ENCODE data around the gene PLD4.
"Not testable (repeated sequence)": the region's sequence is repeated elsewhere in the genome, so short reads cannot be mapped to it uniquely, and the experiment has no call there.

The PLD4 gene

DNA sequence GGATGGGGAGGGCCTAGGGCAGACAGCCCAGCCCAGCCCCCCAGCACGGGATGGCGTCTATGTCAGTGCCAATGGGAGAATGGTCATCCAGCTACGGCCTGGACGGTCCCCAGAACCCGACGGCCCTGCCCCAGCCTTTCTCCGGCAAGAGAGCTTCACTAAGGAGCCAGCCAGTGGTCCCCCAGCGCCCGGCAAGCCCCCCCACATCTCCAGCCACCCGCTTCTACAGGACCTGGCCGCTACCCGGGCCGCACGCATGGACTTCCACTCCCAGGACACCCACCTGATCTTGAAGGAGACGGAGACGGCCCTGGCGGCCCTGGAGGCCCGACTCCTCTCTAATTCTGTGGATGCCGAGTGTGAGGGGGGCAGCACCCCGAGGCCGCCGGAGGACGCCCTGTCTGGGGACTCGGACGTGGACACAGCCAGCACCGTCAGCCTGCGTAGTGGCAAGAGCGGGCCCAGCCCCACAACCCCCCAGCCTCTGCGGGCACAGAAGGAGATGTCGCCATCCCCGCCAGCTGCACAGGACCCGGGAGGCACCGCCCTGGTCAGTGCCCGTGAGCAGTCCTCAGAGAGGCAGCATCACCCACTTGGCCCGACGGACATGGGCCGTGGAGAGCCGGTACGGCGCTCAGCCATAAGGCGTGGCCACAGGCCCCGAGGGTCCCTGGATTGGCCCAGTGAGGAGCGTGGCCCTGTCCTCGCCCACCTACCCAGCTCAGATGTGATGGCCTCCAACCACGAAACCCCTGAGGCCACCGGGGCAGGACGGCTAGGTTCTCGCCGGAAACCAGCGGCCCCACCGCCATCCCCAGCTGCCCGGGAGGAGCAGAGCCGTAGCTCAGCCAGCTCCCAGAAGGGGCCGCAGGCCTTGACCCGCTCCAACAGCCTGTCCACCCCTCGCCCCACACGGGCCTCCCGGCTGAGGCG is 37.7 kb upstream of the PLD4 start:
- no peak for FAIRE-seq

DNA sequence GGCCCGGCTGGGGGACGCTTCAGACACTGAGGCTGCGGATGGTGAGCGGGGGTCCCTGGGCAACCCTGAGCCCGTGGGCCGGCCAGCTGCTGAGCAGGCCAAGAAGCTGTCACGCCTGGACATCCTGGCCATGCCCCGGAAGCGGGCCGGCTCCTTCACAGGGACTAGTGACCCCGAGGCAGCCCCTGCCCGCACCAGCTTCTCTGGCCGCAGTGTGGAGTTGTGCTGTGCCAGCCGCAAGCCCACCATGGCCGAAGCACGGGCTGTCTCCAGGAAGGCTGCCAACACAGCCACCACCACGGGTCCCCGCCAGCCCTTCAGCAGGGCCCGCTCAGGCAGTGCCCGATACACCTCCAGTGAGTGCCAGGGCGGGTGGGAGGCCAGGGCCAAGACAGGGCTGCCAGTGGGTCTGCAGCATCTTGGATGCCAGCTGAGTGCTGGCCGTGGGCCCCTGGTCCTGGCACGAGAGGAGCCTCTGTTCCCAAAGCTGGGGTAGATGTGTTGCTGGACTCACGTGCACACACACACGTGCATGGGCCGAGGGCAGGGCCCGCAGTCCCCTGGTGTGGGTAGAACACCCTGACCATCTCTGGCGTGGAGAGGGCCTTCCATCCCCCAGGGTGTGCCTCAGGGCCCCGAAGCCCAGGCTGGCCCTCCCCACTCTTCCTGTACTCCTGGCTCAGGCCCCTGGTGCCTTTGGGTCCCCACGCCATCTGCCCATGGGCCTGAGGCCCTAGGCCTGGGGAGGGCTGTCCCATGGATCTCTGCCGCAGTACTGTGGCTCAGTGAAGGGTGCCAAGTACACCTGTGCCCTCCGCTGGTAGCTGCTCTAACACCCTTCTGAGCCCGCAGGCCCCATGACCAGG is 36.8 kb upstream of the PLD4 start:
- FAIRE-seq: no peak

DNA sequence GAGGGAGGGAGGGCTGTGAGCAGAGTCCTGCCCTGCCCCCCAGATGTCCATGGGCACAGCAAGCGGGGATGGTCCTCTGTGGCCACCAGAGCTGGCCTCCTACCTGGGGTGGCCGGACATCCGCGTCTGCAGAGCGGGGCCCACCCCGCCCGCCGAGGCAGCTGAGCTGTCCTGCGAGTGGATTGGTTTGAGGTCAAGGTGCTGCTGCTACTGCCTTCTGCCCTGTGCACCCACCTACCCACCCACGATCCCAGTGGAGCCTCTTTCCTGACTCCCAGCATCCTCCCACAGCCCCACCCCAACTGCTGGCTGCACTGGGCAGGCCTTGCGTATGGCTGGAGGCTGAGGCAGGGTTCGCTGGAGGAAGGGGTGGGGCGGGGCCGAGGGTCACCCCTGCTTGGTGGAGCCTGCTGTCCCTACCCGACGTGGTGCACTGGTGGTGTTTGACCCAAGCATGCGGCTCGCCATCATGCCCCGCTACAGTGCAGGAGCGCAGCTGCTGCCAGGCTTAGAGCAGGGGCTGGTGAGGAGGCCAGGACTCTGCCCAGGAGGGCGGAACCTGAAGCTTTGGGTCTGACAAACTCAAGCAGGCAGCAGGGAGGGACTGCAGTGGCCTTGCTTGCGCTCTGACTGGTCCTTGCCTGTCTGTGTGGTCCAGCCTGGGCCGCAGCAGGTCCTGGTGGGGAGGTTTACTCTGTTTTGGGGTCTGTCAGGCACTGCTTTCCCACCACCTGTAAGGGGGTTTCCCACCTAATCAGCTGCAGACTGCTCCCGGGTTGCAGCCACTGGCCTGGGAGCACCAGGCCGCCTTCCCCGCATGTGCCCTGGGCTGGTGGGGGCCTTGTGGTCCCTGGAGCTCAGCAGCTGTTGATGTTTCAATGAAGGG is 35.9 kb upstream of the PLD4 start:
- no peak for FAIRE-seq

DNA sequence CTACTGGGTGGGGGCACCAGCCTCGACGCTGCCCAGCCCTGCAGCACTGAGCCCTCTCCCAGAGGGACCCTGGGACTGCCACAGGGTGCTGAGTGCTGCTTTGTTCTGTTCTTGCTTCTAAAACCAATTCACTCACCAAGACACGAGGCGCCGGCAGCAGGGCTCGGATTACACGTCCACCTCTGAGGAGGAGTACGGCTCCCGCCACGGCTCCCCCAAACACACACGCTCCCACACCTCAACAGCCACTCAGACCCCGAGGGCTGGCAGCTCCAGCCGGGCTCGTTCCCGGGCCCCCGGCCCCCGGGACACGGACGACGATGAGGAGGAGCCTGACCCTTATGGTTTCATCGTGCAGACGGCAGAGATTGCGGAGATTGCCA is 35.3 kb upstream of the PLD4 start:
- no peak for FAIRE-seq

DNA sequence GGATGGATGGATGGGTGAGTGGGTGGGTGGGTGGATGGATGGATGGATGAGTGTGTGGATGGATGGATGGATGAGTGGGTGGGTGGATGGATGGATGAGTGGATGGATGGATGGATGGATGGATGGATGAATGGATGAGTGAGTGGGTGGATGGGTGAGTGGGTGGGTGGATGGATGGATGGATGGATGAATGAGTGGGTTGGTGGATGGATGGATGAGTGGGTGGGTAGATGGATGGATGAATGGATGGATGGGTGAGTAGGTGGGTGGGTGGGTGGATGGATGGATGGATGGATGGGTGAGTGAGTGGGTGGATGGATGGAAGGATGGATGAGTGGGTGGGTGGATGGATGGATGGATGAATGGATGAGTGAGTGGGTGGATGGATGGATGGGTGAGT is 34.4 kb upstream of the PLD4 start:
- FAIRE-seq: not testable (repeated sequence)

DNA sequence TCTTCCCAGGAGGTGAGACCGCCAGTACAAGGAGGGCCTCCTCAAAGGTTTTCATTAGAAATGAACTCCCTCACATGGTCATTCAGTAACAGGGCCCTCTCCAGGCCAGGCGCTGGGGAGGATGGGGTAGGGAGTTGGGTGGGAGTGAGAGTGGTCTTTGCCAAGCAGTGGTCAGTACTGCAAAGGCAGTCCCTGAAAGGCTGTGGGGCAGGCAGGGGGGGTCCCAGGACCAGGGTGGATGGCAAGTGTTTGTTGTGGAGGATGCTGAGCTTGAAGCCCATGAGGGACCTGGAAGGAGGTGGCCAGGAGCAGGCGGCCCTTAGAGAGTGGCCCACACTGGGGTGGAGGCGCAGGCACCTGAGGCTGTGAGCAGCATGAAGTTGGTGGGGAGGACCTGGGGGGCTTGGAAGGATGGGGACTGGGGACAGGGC is 33.5 kb upstream of the PLD4 start:
- FAIRE-seq: no peak

DNA sequence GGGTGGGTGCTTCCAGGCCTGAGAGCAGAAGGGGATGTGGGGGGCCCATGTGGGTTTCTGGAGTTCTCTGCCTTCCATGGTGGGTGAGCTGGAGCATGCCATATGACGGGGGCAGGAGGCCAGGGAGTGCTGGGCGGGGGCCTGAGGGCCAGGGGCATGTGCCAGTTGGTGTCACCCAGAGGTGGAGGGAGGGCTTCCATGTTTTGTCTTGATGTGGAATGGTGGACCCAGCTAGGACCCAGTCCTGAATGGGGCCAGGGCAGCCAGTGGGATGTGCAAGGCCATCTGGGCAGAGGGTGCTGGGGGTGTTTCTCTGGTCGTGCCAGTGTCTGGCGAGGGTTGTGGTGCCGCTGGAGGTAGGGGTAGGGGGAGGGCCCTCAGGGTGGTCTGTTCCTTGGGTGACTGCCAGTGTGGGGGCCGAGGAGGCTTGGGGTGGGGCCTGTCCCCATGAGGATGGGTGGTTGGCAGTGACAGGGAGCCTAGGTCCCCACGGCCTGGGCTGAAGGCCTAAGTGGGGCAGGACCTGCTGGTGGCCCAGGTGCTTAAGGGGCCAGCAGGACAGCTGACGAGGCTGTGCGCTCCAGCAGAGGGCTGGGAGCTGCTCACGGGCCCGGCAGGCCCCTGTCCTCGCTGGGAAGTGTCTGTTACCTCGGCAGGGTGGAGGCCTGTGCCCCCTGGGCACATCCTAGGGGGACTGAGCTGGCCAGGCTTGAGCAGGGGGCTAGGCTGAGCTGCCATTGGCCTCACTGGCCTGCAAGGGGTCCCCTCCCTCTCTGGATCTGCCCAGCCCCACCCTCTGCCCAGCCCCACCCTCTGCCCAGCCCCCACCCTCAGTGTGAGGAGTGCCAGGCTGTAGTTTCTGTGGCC is 32.8 kb upstream of the PLD4 start:
- FAIRE-seq: no peak

DNA sequence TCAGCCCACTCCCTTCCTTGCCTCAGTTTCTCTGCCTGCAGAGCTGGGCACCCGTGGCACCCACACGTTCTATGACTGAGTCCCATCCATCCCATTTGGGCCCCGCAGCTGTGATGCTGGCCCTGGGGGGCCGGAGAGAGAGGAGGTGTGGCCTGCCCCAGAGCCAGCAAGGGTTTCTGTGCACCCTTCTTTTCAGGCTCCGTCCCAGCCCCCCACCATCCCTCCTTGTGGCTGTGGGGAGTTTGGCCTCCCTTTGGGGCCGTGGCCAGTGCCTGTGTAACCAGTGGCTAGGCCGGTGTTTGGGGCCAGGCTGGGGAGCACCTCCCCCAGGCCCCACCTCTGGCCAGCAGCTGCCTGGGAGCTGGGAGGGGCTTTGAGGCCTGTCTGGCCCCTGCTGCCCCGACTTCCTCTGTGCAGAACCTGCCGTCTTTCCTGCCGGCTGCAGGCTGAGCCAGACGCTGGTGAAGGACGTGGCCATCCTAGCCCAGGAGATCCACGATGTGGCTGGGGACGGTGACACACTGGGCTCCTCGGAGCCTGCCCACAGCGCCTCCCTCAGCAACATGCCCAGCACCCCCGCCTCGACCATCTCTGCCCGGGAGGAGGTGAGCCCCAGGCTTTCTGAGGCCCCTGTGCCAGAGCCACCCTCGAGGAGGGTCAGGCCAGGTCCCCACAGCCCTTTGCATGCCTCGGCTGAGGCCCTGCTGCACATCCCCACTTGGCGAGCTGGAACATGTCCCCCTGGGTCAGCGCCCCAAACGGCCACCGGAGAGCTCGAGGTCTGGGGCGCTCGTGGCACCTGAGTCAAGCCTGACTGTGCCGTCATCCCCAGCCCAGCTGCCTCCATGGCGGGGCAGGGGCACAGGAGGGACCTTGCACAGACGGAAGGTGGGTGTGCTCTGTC is 31.9 kb upstream of the PLD4 start:
- FAIRE-seq: no peak

DNA sequence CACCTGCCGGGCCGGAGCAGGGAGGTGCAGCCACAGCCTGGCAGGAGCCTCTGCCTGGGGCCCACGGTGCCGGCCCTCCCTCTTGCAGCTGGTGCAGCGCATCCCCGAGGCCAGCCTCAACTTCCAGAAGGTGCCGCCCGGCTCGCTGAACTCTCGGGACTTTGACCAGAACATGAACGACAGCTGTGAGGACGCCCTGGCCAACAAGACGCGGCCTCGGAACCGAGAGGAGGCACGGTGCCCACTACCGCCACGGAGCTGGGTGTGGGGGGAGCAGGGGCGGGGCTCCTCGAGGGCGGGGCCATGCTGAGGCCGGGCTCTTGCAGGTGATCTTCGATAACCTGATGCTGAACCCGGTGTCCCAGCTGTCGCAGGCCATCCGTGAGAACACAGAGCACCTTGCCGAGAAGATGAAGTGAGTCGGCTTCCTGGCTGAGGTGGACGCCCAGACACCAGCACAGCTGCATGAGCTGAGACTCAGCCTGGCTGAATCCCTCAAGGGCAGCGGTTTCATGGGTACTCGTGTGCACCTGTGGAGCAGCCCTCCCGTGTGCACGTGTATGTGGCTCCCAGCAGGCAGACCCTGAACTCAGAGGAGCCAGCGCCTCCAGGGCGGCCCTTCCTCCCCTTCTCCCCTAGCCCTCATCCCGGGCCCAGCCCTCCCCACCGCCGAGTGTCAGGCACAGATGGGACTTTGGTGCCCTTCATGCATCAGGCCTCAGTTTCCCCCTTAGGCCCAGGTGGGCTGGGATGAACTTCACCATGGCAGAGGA is 31.1 kb upstream of the PLD4 start:
- no peak for FAIRE-seq

DNA sequence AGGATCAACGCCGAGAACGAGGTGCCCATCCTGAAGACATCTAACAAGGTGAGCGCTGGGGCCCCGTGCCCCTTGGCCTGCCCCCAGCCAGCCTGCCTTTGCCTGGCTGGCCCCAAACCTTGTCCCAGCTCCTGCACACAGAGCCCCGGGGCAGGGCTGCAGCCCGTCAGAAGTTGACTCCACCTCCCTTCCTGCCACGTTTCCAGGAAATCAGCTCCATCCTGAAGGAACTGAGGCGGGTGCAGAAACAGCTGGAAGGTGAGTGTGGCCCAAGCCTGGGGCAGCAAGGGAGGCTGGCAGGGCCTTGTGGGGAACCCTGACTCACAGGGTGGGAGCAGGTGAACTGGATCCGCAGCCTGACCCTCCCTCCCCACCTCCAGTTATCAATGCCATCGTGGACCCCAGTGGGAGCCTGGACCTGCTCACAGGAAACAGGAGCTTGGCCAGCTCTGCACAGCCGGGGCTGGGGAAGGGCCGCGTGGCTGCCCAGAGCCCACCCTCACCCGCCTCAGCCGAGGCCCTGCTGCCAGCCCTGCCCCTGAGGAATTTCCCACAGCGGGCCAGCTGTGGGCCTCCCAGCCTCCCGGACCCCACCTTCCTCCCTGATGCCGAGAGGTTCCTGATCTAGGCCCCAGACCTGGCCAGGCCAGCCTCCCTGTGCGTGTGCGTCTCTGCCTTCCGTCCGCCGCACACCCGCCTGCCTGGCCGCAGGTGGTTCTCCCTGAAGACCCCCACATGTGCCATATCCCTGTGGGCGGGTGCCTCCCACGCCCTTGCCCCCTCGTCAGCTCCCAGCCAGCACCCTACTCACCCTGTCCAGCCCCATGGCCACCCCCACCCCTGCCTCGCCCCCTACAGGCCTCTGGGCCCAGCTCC is 30.1 kb upstream of the PLD4 start:
- FAIRE-seq: no peak

DNA sequence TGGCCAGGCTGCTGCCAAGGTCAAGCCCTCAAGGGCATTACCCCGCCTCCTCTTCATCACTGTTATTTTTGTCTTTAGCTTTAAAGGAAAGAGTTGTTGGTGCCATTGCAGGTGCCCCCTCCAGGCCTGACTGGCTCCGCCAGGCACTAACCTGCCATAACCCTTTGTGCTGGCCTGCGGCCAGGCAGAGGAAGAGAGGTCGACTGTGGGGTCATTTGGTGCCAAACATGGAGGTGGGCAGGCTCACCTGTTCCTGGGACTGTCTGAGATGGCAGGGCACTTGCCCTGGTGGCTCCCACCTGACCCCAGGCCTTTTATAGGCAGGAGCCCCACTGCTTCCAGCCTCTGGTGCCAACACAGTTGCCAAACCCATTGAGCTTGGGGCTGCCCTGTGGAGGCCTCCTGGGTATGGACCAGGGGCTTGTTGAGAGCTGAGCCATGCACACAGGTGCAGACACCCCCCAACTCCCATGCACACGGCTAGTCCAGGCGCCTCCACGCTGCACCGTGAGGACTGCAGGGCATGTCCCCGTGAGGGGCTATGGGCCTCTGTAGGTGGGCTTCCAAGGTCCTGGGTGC is 29.4 kb upstream of the PLD4 start:
- FAIRE-seq: no peak

DNA sequence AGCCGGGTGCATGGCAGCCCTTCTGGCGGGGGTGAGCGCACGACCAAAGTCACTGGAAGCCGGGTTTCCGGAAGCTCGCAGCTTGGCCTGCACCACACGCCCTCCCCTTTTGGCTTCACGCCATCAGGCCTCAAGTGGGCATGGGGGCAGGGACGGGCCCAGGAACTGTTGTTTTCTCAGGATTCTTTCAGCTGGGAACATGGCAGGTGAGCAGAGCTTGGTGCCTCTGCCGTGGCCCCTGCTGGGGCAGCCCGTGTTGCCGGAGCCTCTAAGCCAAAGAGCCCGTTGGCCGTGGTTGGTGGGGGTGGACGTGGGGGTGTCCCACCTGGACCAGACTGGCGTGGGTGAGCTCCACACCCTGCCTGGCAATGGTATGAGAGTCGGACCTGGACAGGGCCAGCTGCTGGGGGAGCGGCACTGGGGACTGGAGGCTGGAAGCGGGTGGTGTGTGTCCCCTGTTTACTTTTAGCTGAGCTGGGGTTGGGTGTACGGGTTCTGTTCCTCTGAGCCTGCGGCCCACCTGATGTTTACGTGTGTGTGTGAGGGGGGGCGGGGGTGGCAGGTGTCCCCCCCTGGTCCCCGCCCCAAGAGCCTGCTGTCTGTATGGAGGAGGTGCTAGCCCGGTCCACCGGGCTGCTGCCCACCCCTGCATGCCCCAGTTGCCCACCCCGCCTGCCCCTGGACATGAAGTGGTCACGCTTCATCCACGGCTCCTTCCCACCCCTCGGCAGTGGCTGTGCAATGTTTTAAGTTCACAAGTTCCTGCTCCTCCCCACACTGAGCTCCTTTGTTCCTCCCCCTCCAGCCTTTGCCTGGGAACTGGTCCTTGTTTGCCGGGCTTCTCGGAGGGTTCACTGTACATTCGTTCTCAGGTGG is 28.7 kb upstream of the PLD4 start:
- FAIRE-seq: no peak

DNA sequence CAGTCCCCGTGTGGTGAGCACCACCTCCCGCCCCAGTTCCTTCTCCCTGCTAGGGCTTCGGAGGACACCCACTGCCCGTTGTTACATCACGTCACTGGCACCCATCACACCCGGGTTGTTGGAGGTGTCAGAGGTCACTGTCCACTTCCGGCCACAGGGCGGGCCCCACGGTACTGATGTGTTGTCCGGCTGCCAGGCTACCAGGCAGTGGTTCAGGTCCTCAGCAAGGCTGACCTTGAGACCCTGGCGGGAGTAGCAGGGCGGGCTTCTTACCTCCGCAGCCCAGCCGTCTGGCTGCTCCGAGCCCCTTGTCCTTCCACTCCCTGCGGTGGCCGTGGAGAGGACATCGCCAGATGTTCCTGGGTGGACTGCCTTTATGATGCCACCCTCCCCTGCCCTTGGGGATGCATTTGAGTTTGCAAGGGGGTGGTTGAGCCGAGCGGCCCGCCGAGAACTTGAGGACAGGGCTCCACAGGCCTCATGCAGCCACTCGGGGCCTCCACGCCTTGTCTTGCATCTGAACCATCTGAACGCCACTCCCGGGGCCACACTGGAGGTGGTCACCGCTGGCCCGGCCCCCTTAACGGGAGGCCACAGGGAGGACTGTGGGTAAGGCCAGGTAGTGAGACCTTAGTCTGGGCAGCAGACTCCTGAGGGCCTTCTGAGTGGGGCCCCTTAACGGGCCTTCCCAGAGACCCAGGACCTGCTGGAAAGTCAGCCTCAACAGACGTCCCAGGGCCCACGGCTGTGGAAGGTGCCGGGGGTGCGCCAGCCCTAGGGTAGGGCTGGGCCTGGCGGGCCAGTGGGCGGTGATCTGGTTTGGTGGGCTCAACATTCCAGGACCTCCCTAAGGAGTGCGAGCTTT is 27.1 kb upstream of the PLD4 start:
- no peak for FAIRE-seq

DNA sequence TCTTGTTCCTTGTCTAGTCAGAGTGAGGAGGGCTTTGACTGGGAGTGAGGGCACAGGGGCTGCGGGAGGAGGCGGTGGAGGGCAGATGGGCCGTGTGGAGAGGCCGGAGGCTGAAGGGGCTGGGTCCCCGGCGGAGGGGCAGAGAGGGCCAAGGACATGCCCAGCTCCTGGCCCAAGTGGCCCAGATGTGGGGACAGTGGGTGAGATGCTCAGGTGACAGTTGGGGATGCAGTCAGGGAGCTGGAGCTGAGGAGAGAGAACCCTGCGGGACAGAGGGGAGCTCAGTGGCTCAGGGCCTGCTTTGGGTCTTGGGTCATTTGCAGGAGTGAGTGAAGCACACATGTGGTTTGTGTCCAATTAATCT is 26.5 kb upstream of the PLD4 start:
- no peak for FAIRE-seq

DNA sequence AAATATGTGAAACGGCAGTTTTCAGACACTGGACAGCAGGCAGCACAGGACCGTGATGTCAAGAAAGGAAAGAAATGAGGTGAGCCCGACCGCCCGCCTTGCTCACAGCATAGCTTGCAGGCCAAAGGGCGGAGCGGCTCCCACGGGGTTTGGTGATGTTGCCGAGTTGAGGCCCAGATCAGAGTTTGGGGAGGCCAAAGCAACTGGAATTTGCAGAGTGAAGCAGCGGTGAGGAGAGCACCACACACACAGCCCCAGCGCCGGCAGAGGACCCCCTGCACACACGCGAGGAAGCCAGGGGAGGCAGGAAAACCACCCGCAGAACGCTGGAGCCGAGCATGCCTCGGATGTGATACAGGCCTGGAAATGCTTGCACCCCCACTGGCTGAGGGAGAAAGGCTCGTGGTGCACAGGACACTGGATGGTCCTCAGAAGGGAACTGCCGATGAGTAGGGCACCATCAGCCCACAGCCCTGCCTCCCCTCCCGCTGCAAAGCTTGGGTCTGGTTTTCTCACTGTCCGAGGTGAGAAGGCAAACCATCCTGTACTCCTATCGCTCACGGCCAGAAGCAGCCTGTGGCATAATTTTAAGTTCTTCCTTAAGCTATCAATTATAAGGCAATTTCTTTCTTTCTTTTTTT is 25.7 kb upstream of the PLD4 start:
- no peak for FAIRE-seq

DNA sequence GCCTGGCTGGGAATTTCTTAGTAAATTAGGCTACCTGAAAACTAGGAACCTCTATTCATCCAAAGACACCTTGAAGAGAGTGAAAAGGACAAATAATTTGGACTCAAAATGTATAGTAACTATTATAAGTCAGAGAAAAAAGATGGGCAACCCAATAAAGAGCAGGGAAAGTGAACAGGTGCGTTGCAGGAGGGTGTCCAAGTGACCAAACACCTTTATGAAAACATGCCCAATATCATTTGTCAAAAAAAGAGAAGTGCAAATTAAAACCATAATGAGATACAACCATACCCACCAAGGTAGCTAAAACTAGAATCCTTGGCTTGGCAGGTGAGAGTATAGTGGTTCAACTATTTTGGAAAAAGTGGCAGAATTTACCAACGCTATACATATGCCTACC is 24.9 kb upstream of the PLD4 start:
- no peak for FAIRE-seq

All from colon (tissue), 2 donors.